ENCODE measurements around the gene ARL17A.
"Not testable (repeated sequence)": the region's sequence is repeated elsewhere in the genome, so short reads cannot be mapped to it uniquely, and the experiment has no call there.

The ARL17A gene

DNA sequence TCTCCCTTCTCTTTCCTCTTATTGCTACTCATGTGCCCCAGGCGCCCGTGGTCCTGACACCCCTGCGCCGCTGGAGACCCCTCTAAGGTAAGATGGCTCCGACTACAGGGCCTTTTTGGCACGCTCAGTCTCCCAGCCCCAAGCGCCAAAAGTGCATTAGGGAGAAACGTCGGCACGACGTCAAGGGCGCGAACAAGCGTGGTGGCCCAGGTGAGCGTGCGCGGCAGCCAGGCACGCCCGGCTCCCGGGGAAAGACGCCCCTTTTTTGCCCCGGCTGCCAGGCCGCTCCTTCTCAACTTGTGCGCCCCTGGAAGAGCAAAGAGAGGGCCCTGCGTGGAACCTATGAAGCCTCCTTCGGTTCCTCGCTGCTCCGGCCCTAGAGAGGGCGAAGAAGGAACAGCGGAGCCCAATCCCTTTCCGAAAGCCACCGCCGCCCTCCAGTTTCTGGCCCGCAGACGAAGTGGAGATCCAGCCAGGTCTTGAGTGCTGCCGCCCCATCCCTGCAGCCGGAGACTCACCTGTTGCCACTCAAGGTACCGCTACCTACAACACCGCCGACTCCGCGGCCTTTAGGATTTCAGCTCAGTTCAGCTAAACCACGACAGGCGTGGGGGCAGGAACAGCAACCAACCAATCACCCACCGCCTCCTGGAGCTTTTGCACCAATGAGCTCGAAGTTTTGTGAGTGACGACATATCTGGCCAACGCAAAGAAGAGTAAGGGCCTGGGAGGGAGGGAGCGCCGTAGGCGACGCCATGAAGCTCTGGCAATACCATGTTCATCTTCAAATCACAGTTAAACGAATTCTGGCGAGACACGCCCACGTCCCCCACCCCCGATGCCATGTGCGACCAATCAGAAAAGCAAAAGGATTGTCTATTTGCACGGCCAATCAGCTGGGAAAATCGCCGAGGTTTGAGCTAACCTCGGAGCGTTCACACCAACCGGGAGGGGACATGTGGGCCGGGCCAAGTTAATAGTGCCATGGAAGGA is at the start of gene ARL17A:
Gene ARL17A (minus strand): TSS at position 609 of the 993 bp plus-strand sequence. CDS start 3,369 bp downstream, outside the sequence.
- DNase-seq (ENCODE audit: low read depth) = not testable (repeated sequence)

DNA sequence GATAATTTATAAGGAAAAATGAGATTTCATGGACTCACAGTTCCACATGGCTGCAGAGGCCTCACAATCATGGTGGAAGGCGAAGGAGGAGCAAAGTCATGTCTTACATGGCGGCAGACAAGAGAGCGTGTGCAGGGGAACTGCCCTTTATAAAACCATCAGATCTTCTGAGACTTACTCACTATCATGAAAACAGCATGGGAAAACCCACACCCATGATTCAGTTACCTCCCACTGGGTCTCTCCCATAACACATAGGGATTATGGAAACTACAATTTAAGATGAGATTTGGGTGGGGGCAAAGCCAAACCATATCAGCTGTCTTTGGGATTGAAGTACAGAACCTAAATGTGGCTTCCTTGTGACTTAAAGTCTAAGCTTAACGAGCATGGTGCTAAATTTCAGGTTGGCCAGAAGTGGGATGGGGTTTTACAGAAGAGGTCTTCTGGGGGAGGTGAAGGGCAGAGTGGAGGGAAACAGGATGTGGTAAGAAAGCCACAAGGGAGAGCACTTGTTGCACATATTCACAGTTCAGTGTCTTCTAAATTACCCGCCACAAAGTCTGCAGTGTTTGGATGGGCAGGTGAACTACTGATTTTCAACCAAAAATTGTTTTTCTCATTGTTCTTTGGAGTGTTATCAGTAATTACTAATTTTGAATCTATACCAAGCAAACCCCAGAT is 49.4 kb upstream of the ARL17A start:
- not testable (repeated sequence) for DNase-seq (ENCODE audit: low read depth)

DNA sequence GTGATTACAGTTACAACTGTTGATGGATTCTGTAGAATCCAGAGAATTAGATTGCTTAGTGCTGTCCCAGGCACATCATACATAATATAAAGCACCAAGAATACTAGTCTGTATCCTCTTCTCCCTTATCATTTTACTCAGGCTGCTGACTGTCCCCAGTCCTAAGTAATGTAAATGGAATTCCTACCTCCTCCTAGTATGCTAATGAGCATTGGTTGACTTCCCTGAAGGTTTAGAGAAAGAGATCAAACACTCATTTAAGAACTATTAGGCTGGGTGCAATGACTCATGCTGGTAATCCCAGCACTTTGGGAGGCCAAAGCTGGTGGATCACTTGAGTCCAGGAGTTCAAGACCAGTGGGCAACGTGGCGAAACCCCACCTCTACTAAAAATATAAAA is 48.0 kb upstream of the ARL17A start:
- DNase-seq (ENCODE audit: low read depth) = not testable (repeated sequence)

DNA sequence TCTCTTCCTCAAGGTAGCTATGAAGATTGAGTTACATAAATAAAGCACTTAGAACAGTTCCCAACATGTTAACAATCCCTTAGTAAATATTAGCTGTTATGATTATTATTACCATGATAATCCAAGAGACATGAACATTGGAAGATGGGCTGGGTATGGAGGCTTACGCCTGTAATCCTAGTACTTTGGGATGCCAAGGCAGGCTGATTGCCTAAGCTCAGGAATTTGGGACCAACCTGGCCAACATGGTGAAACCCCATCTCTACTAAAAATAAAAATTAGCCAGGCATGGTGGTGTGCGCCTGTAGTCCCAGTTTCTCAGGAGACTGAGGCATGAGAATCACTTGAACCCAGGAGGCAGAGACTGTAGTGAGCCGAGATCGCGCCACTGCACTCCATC is 45.2 kb upstream of the ARL17A start:
- DNase-seq (ENCODE audit: low read depth) = not testable (repeated sequence)

DNA sequence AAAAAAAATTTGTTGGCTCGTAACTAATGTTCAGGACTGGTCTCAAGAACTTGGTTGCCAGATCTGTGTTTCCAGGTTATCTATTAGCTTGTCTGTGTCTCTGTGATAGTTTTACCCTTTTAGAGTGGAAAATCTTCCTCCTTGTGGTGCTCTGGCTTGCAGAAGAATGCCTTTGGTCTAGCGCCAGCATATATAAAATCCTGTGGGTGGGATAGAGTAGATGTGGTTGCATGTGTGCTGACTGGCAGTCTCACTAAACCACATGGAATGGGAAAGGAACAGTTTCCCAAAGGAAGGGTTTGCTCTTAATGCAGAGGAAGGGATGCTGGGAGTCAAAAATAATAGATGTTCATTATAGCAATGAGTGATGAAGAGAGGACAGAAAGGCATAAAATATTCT is 44.3 kb upstream of the ARL17A start:
- not testable (repeated sequence) for DNase-seq (ENCODE audit: low read depth)

DNA sequence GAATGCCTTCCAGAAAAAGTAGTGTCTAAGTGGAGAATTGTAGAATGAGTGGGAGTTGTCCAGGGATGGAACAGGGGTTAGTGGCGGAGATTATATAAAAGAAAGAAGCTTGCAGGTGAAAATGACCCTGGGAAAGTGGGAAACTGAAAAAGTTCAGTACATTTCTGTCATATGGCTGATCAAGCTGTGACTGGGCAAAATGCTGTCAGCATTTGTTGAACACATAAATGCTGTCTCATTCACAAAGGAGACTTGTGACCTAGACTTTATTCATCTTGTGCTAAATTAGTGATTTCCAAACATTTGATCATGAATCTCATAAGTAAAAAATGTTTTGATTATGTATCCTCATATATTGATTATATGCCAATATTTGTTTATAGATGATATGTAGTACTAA is 39.5 kb upstream of the ARL17A start:
- DNase-seq (ENCODE audit: low read depth) = not testable (repeated sequence)

DNA sequence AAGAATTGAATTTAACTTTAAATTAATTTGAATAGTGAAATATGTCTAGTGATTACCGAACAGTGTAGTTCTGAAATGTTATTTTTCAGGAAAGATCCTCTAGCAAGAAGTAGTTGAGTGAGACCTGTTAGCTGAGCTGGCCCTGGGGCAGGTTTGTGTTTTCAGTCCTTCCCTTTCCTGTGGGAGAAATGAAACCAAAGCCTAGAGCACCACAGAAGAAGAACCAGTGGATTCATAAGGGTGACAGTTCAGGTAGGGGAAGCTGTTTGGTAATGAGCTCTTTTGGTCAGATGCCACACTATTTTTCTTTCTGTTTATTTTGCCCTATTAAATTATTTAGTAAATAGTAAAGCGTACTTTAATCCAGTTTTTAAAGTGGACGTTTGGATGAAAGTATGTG is 37.6 kb upstream of the ARL17A start:
- not testable (repeated sequence) for DNase-seq (ENCODE audit: low read depth)

DNA sequence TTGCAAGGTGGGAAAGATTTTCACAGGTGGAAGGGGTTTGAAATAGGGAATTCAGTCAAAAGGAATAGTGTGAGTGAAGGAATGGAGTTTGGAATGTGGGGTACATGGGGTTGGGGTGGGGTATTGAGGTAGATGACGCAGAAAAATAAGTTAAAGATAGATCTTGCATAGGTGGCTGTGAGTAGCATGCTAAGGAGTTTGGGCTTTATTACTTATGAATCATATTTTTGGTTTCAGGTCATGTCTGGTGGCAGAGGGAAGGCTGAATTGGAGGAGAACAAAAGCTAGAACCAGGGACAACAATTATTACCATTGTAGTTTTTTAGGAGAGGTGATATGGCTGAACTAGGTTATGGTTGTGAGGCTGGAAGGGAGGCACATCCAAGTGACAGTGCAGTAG is 34.4 kb upstream of the ARL17A start:
- not testable (repeated sequence) for DNase-seq (ENCODE audit: low read depth)

DNA sequence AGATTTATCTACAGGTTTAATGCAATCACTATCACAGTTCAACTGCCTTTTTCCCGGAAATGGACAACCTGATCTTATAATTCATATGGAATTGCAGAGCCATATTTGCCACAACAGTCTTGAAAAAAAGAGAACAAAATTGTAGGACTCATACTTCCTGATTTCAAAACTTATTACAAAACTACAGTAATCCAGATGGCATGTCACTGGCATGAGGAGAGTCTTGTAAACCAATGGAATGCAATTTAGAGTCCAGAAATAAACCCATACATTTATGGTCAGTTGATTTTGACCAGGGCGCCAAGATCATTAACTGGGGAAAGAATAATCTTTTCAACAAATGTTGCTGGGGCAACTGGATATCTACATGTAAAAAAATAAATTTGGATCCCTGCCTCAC is 31.8 kb upstream of the ARL17A start:
- DNase-seq (ENCODE audit: low read depth) = not testable (repeated sequence)

DNA sequence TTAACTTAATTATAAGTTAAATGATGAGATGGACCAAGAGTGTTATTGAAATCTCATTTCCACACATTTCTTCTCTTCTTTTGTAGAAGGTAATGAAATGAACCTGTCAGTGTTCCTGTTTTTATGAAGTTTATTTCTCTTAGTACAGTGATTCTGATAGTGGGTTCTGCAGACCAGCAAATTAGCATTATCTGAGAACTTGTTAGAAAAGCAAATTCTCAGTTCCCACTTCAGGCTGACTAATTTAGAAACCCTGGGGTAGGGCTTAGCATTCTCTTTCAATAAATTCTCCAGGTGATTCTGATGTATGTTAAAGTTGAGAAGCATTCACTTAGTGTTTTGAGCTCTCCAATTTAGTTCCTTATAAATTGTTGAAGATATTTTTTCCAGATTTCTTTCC is 23.6 kb upstream of the ARL17A start:
- DNase-seq (ENCODE audit: low read depth) = not testable (repeated sequence)

DNA sequence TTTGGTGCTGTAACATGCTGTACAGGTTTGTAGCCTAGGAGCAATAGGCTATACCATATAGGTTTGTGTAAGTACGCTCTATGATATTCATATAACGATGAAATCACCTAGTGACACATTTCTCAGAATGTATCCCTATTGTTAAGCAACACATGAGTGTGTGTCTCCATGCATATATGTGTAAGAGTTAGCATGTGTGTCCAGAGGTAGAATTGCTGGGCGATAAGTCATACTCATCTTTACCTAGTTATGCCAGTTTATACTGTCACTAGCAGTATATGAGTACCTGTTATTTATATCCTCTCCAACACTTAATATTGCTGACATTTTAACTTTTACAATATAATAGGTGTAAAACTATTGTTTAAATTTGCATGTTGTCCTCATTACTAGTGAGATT is 21.3 kb upstream of the ARL17A start:
- DNase-seq (ENCODE audit: low read depth) = not testable (repeated sequence)

DNA sequence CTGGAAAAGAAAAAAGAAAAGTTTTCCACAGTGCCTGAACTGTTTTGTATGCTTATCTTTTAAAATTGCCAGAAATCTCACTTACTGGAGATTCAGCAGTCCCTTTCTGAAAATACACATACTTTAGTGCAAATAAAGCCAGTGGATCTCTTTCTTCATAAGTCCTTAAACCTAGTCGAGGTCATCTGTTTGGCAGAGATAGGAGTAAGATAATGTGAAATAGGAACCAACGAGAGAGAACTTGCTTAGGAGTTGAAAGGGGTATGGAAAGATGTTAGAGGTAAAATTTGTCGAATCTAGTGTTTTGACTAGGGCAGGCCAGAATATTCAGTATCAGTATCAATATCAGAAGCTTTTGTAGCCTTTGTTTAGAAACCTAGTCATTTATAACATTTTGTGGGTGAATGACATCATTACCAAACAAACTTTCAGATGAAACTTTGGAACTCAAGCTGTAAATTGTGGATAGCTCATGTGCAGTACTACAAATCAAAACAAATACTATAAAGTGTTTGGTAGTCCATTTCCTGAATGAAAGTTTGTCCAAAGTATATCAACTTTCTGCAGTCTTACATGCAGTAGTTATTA is 18.9 kb upstream of the ARL17A start:
- not testable (repeated sequence) for DNase-seq (ENCODE audit: low read depth)

DNA sequence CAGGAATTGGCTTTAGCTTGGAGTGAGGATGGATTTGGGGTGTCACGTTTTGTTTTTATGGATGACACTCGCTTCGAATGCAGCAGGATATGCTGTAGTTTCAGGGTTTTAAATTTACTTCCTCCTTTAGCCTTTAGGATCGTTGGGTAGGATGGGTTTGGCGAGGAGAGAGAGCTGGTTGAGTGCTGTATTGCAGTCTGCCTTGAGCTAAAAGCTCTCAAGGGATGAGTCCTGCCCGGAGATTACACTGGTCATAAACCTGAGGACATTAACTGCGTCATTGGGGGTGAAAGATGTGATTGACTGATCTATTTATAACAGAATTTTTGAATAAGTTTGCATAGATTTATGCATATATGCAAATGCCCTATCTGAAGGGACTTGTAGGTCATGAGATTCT is 11.8 kb upstream of the ARL17A start:
- DNase-seq (ENCODE audit: low read depth) = not testable (repeated sequence)

DNA sequence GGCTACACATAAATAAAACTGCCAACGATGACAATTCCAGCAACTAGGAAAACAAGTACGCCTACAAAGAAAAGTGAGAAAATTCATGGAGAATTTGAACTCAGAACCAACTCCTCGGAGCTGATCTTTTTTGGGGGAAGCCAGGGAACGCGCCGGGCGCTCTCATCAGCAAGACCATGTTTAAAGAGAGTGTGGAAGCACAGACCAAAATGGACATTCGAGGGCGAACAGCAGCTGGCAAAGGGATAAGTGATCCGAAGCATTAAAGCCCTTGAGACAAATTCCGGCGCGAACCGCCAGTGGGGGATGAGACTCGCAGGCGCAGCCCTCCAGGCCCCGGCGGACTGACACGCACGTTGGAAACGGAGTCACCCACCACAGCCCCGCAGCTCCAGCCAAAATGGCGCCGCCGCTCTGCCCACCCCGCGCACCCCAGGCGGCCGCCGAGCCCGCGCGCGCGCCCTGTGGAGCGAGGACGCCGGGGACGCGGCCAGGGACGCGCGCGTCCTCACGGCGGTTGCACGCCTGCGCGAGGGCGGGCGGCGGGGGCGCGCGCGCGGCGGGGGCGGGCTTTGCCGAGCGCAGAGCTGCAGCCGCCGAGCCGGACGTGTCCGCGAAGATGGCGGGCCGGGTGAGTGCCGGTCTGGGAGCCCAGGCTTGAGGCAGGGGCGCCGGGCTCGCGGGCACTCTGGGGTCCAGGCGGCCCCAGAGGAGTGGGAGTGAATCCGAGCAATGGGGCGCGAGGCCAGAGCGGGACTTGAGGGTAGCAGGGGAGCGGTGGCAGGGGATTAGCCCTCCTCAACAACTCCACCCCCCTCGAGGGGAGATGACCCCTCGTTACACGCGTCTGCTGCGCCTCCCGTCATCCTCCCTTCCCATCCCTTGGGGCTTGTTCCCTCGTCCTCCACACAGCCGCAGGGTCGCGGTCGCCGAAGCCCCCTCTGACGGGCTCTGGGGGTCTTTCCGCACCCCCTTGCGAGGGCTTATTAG is 11.0 kb upstream of the ARL17A start, which contains the start of gene NSF:
Gene NSF (plus strand): TSS at position 513 of the 990 bp plus-strand sequence. CDS start 107 bp downstream, at position 620.
- DNase-seq (ENCODE audit: low read depth) = not testable (repeated sequence)

DNA sequence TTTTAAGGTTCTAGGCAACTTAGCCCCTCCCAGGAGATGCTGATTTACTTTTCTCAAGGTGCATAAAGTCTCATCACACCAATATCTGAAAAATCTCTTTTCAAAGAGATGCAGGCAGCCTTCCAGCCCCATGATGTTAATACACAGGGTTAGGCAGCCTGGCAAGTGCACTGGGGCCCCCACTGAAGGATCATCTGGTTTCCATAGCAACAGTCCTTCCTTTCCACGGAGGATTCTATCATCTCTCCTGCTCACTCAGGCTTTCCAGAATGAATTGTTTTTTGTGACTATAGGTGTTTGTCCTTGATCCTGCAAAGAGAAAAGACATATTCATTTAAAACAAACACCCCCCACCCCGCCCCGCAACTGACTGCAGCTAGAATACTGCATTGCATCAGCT is 6.0 kb upstream of the ARL17A start:
- DNase-seq (ENCODE audit: low read depth) = not testable (repeated sequence)

DNA sequence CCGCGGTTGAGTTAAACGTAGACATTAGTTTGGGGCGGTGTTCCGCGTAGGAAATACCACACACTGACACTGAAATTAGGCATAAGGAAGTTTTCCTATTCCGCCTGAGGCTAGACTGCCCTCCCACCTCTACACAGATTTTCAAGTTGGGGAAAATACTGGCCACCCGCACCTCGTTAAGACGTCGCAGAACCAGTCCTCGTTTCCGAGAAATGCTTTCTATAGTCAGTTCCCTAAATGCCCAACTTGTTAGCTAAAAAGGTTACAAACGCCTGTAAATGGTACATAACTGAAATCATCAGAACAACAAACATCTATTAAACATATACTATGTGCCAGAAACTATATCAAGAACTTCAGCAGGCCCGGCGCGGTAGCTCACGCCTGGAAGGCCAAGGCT is 591 bp upstream of the ARL17A start:
- DNase-seq (ENCODE audit: low read depth) = not testable (repeated sequence)

DNA sequence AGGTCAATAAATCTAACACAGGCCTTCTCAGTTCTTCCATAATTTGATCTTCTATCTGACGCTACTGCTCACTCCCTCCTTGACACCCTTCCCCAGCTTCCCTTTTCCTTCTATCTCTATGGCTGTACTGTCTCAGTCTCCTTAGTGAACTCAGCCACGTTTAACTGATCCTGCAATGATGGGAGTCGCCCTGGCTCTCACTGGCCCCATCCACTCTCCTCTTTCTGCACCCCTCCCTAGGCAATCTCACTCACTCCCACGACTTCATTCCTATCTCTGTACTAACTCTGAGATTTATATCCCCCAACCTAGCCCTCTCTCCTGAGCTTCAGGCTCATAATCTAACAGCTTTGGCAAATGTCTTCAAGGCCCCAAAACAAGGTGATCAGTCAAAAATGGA is 7.7 kb downstream of the ARL17A start:
- DNase-seq (ENCODE audit: low read depth) = not testable (repeated sequence)

DNA sequence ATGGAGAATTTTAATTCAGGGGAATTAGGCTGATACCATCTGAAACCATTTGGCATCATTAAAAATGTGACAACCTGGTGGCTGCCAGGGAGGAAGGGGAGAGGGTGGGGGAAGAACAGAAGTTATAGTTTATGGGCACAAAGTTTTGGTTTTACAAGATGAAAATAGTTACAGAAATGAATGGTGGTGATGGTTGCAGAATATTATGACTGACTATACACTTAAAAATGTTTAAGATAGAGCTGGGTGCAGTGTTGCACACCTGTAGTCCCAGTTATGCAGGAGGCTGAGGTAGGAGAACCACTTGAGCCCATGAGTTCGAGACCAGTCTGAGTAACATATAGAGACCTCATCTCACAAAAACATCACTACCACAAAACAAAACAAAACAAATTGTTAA is 12.5 kb downstream of the ARL17A start:
- not testable (repeated sequence) for DNase-seq (ENCODE audit: low read depth)

DNA sequence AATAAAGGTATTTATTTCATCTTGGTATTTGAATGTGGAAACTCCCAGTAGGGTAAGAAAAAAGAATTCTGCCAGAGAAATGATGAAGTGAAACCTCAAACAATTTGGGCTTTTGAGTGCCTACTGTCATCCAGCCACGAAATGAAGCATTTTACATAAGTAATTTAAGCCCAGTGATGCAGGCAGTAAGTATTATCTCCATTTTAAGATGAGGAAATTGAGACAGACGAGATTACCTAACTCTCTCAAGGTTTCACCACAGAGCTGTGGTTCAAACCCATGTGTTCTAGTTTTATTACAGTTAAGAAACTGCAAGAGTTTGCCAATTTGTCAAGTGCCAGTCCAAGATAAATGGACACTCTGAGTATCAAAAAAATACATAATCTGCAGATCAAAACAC is 13.2 kb downstream of the ARL17A start:
- not testable (repeated sequence) for DNase-seq (ENCODE audit: low read depth)

DNA sequence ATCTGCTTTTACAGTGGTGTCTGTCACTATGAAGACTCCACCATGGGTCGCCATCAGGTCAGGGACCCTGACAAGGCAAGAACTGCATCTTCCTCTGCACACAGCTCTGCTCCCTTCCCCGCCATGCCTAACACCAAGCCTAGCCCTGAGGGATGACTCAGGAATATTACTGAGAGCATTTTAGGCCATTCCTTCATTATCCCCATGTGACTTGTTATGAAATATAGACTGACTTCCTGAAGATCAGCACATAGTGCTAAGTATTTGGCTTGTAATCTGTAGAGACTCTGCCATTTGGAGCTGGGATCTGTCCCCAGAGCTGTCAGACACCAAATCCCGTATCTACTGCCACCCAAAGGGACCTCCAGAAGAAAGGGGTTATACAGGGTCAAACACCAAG is 19.4 kb downstream of the ARL17A start:
- DNase-seq (ENCODE audit: low read depth) = not testable (repeated sequence)

DNA sequence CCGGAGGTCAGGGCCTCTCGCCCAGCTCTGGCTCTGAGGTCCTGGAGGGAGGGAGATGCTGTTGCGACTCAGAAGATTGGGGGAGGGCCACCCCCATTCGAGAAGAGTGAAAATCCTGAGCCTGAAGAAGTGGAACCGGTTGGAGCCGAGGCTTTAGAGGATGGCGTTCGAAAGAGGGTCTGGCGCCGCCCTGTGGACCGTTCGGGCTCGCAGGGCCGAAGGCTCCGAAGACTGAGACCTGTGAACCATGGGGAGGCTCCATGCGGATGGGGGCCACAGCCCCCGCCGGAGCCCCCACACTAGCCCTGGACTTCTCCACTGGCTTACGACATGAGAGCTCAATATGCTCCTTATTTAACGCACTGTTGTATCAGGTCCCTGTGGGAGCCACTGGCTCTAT is 20.3 kb downstream of the ARL17A start:
- not testable (repeated sequence) for DNase-seq (ENCODE audit: low read depth)

Data from non-pigmented ciliary epithelial cell (primary cell).